OCI-LY1 (cell line): ENCODE results near the gene TBL2.

Source experiments
- CTCF ChIP-seq: fragments of 200-600 bp; sonication (generic), shearing (Covaris generic); IDR thresholded peaks from 2 replicates; pipeline ENCODE4 v1.5.1; 2017; ENCODE audit warnings: mild to moderate bottlenecking, antibody characterized with exemption, low read length, moderate library complexity, mixed read lengths
- EZH2 ChIP-seq: fragments of 200-600 bp; sonication (generic), shearing (Covaris generic); IDR thresholded peaks from 2 replicates; pipeline ENCODE4 v1.8.0; 2017; ENCODE audit warnings: borderline replicate concordance, mixed run types, mild to moderate bottlenecking, antibody characterized with exemption, low read length, moderate library complexity, mixed read lengths

DNA sequence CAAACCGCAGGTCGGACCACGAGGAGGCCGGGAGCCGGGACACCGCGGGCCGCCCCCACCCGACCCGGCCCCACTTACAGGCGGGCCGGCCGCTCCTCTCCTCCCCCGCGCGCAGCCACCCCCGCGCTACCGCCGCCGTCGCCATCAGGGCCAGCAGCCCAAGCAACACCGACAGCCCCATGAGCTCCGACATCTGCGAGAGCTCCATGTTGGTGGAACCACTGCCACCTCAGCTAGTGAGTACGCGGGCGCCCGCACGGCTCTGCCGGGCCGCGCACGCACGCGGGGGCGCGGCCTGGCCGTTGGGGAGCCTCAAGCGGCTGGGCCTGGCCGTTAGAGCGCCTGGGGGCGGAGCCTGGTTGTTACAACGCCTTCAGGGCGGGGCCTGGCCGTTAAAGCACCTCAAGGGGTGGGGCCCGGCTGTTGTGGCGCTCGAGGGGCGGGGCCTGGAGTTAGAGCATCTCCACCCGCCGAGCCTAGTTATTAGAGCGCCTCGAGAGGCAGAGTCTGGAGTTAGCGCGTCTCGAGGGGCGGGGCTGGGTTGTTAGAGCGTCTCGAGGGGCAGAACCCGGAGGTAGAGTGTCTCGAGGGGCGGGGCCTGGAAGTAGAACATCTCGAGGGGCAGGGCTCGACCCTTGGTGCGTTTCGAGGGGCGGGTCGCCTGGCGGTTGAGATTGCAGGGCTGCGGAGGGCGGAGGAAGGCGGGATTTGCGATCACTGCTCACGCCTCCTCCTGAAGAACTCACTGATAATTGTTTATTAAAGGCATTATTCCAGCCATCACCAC is at the start of gene TBL2:
- TF ChIP-seq CTCF (no peak), EZH2 (no peak)
